Activated naive CD8-positive, alpha-beta T cell treated with anti-CD3 and anti-CD28 coated beads, Interleukin-2, amount 50 U/mL, for 16 hours (primary cell): ENCODE results near the gene THRA.

Source experiments
- DNase-seq: peaks from one replicate; pipeline ENCODE4 v3.0.0-alpha.2; 2020; ENCODE audit warnings: low read depth, low spot score

The THRA gene, protein sequence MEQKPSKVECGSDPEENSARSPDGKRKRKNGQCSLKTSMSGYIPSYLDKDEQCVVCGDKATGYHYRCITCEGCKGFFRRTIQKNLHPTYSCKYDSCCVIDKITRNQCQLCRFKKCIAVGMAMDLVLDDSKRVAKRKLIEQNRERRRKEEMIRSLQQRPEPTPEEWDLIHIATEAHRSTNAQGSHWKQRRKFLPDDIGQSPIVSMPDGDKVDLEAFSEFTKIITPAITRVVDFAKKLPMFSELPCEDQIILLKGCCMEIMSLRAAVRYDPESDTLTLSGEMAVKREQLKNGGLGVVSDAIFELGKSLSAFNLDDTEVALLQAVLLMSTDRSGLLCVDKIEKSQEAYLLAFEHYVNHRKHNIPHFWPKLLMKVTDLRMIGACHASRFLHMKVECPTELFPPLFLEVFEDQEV

GRCh38 chr17:40062329-40063186, at the start of gene THRA:
Gene THRA, plus strand, starts transcription at chr17:40062965. Its CDS starts 11,524 bp downstream, at chr17:40074489.
- DNase-seq = peak; percentile 46

GRCh38 chr17:40014375-40014980, 48.3 kb upstream of the THRA start:
- DNase-seq = no peak

DNA sequence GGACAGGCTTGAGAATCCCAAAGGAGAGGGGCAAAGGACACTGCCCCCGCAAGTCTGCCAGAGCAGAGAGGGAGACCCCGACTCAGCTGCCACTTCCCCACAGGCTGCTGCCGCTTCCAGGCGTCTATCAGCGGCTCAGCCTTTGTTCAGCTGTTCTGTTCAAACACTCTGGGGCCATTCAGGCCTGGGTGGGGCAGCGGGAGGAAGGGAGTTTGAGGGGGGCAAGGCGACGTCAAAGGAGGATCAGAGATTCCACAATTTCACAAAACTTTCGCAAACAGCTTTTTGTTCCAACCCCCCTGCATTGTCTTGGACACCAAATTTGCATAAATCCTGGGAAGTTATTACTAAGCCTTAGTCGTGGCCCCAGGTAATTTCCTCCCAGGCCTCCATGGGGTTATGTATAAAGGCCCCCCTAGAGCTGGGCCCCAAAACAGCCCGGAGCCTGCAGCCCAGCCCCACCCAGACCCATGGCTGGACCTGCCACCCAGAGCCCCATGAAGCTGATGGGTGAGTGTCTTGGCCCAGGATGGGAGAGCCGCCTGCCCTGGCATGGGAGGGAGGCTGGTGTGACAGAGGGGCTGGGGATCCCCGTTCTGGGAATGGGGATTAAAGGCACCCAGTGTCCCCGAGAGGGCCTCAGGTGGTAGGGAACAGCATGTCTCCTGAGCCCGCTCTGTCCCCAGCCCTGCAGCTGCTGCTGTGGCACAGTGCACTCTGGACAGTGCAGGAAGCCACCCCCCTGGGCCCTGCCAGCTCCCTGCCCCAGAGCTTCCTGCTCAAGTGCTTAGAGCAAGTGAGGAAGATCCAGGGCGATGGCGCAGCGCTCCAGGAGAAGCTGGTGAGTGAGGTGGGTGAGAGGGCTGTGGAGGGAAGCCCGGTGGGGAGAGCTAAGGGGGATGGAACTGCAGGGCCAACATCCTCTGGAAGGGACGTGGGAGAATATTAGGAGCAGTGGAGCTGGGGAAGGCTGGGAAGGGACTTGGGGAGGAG, 47.5 kb upstream of the THRA start, which contains the start of gene CSF3:
TSS of gene CSF3 (plus strand) at position 436 of the 993 bp plus-strand sequence. CDS start at position 471, 35 bp downstream.
- no peak for DNase-seq

DNA sequence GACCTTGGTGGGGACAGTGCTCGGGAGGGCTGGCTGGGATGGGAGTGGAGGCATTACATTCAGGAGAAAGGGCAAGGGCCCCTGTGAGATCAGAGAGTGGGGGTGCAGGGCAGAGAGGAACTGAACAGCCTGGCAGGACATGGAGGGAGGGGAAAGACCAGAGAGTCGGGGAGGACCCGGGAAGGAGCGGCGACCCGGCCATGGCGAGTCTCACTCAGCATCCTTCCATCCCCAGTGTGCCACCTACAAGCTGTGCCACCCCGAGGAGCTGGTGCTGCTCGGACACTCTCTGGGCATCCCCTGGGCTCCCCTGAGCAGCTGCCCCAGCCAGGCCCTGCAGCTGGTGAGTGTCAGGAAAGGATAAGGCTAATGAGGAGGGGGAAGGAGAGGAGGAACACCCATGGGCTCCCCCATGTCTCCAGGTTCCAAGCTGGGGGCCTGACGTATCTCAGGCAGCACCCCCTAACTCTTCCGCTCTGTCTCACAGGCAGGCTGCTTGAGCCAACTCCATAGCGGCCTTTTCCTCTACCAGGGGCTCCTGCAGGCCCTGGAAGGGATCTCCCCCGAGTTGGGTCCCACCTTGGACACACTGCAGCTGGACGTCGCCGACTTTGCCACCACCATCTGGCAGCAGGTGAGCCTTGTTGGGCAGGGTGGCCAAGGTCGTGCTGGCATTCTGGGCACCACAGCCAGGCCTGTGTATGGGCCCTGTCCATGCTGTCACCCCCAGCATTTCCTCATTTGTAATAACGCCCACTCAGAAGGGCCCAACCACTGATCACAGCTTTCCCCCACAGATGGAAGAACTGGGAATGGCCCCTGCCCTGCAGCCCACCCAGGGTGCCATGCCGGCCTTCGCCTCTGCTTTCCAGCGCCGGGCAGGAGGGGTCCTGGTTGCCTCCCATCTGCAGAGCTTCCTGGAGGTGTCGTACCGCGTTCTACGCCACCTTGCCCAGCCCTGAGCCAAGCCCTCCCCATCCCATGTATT, 46.5 kb upstream of the THRA start:
- no peak for DNase-seq

- DNase-seq = no peak
Measured at GRCh38 chr17:40017422-40018080, 45.2 kb upstream of the THRA start.

DNA sequence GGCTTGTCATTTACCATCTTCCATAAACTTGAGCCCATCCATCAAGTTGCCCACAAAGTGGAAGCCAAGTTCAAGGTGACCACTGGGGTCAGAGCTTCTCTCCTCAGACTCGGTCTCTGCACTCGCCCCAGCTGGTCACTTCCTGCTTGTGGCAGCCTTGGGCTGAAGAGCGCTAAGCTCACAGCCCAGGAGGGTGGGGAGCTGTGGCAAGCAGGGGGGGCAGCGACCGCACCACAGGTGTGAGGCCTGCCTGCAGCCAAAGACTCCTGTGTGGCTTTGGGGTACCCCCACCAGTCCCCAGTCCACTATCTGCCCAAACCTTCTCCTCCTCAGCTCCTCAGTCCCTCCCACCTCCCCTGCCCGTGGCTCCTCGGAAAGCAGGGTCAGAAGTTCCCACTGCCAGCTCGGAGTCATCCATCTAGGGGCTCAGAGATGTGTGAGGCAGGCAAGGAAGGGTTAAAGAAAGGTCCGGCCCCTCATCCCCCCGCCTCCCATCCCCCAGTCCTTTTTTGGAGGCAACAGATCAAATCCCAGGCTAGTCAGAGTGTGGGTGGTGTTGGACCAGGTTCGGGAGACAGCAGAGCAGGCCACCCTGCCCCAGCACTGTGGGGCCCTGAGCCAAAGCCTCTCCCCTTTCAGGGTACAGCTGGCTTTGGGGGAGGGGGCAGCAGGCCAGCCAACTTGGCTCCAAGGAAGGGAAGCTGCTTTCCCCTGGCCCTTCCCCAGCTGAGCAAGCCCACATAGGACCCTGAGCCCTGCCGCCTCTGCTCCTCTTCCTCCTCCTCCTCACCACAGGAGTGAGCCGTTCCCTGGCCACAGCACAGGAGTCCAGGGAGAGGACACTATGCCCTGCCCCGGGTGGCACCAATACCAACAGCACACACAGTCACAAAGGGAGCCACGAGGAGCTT, 44.3 kb upstream of the THRA start:
- no peak for DNase-seq

- no peak for DNase-seq
Measured at GRCh38 chr17:40019140-40019991, 43.4 kb upstream of the THRA start.

DNA sequence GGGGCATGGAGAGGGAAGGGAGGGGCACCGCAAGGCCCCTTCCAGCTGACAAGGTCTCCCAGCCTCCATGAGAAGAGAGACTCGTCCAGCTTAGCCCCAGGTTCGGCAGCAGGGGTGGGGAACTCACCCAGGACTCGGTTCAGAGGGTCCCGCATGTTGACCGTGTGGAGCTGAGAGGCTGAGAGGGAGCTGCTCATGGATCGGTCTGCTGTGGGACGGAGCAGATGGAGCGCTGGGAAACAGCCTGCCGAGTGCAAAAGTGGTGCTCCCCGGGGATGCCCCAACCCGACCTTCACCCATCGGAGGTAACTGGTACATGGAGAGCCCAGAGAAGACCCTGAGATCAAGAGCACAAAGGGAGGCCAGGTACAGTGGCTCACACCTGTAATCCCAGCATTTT, 42.6 kb upstream of the THRA start:
- DNase-seq = no peak

GRCh38 chr17:40021451-40021971, 41.3 kb upstream of the THRA start:
- DNase-seq = no peak

DNA sequence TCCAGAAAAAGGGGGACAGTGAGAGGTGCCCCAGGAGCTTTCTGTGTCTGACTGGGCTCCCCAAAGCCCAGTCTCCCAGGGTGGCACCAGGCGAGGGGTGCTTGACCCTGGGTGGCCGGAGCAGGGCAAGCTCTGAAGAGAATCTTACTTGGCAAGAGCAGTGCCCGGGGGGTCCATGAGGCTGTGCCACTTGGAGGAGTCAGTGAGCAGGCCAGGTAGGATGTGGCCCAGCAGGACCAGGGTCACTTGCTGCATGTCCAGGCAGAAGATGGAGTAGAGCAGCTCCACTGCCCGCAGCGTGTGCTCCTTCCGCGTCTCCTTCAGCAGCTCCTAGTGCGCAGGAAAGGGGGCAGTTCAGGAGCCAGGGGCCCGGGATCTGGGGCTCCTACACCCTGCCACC, 40.3 kb upstream of the THRA start:
- DNase-seq = no peak

DNA sequence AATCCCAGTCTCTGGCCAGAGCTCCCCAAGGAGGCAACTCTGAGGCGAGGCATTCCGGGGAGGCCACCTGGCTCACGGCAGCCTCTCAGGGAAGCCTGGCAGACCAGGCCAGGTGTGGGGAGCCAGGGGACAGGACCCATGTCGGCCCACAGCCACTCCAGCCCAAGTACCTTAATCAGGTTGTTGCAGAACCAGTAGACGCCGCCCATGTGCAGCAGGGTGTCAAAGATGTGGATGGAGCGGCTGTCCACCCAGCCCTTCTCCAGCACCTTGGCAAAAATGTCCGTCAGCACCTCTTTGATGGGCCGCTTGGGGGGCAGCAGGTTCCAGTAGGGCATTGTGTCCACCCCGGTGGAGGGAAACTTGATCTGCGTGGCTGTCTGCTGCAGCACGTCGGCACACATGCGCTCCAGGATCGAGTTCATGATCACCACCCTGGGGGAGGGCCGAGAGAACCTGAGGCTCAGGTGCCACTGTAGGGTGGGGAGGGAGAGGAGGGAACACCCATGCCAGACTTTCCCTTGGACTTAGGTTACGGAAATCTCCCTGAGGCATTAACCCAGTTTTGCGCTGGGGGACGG, 39.7 kb upstream of the THRA start:
- DNase-seq = no peak

GRCh38 chr17:40023590-40024292, 39.0 kb upstream of the THRA start:
- no peak for DNase-seq

GRCh38 chr17:40024901-40025300, 37.9 kb upstream of the THRA start:
- no peak for DNase-seq

- DNase-seq = no peak
Measured at GRCh38 chr17:40025559-40025958, 37.2 kb upstream of the THRA start.

- DNase-seq = peak; percentile 15
Measured at GRCh38 chr17:40025991-40026815, 36.6 kb upstream of the THRA start.
